Measurements from ENCODE around the gene C6orf136. TPM values are rescaled to one million over a fixed set of nuclear protein-coding genes. Genes with fewer than 3 reads are reported as not detected.

The C6orf136 gene
- total and polyA plus RNA-seq, 9 of the 15 experiments (the other 6 are each of a cell fraction or from before 2014, with no cell fraction given) = 14.1 to 63.1 (median 18.4) TPM

- TF ChIP-seq NR1H2 (CRISPR knock-in tag; IDR thresholded peaks at IDR 0.05) (0 out of 2 replicates have a peak, but pooled peaks have one; percentile 42), ZNF24 (IDR thresholded peaks at IDR 0.05) (no peak), RBBP5 (IDR thresholded peaks at IDR 0.05; ENCODE audit: borderline replicate concordance, insufficient read depth, low read length, poor library complexity, severe bottlenecking) (no peak), ZNF740 (CRISPR knock-in tag; IDR thresholded peaks at IDR 0.05) (no peak), ZNF740 (tag; IDR thresholded peaks at IDR 0.05) (no peak), POLR2H (tag; IDR thresholded peaks at IDR 0.05; ENCODE audit: low read depth) (no peak), TSHZ1 (CRISPR knock-in tag; IDR thresholded peaks at IDR 0.05) (no peak), CHD7 (IDR thresholded peaks at IDR 0.05; ENCODE audit: low read depth, low read length) (no peak), ZNF12 (CRISPR knock-in tag; IDR thresholded peaks at IDR 0.05) (no peak), ZNF253 (CRISPR knock-in tag; conservative IDR thresholded peaks at IDR 0.05) (no peak)
- TF ChIP-seq, protein P1, sequence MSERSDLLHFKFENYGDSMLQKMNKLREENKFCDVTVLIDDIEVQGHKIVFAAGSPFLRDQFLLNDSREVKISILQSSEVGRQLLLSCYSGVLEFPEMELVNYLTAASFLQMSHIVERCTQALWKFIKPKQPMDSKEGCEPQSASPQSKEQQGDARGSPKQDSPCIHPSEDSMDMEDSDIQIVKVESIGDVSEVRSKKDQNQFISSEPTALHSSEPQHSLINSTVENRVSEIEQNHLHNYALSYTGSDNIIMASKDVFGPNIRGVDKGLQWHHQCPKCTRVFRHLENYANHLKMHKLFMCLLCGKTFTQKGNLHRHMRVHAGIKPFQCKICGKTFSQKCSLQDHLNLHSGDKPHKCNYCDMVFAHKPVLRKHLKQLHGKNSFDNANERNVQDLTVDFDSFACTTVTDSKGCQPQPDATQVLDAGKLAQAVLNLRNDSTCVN (CRISPR knock-in tag; IDR thresholded peaks at IDR 0.05) = no peak
Measured at GRCh38 chr6:30683980-30684338, 37.0 kb downstream of the C6orf136 start (continued).

All from K562 (cell line).